Measurements from ENCODE around the gene PTPN14.

PTPN14 gene

GRCh38 chr1:214569357-214570004 is 18.1 kb upstream of the PTPN14 start:
- H3K27me3 ChIP-seq (replicated peaks; ENCODE audit: control insufficient read depth, insufficient read depth, low read length, poor library complexity, severe bottlenecking) = peaks cover 3% of the 10 kb centered on the region
- no peaks in the 10 kb centered on the region for H3K36me3 ChIP-seq (ENCODE audit: control insufficient read depth, insufficient read depth, low read length)
- H3K4me1 ChIP-seq (ENCODE audit: control insufficient read depth, insufficient read depth, low read length, poor library complexity, severe bottlenecking) = no peaks in the 10 kb centered on the region
- DNase-seq = no peak
- no peaks in the 10 kb centered on the region for H3K9me3 ChIP-seq (ENCODE audit: control insufficient read depth, low read length)
- H3K27ac ChIP-seq (ENCODE audit: insufficient read depth, low read length, poor library complexity, severe bottlenecking) = no peak overlapping the region
- H3K4me3 ChIP-seq (ENCODE audit: insufficient read depth, low read depth, low read length, poor library complexity, severe bottlenecking) = no peak overlapping the region

DNA sequence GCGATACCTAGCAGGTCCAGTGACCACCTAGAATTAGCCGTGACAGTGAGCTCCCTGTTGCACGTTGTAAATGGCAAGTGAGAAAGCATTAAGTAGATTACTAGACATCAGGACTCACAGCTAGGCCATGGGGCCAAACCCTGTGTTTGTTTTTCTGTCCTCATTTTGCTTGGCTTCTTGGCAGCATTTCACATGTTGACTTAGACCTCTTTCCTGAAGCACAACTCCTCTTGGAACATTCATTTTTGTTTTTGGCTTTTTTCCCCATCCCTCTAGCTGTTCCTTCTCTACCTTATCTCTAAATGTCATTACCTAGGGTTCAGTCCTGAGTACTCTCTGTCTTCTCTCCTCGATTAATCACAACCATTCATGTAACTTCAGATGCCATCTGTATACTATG is 16.9 kb upstream of the PTPN14 start:
- no peak overlapping the region for H3K4me3 ChIP-seq (ENCODE audit: insufficient read depth, low read depth, low read length, poor library complexity, severe bottlenecking)
- DNase-seq = no peak

GRCh38 chr1:214567481-214567980 is 16.1 kb upstream of the PTPN14 start:
- Histone ChIP-seq H3K4me3 (ENCODE audit: insufficient read depth, low read depth, low read length, poor library complexity, severe bottlenecking) (no peak overlapping the region), H3K27me3 (replicated peaks; ENCODE audit: control insufficient read depth, insufficient read depth, low read length, poor library complexity, severe bottlenecking) (no peaks in the 10 kb centered on the region), H3K36me3 (ENCODE audit: control insufficient read depth, insufficient read depth, low read length) (no peaks in the 10 kb centered on the region), H3K27ac (ENCODE audit: insufficient read depth, low read length, poor library complexity, severe bottlenecking) (no peak overlapping the region), H3K9me3 (ENCODE audit: control insufficient read depth, low read length) (no peaks in the 10 kb centered on the region), H3K4me1 (ENCODE audit: control insufficient read depth, insufficient read depth, low read length, poor library complexity, severe bottlenecking) (no peaks in the 10 kb centered on the region)
- no peak for DNase-seq

More for the DNA sequence above, 16.9 kb upstream of the PTPN14 start:
- Histone ChIP-seq H3K9me3 (ENCODE audit: control insufficient read depth, low read length) (no peaks in the 10 kb centered on the region), H3K27me3 (replicated peaks; ENCODE audit: control insufficient read depth, insufficient read depth, low read length, poor library complexity, severe bottlenecking) (no peaks in the 10 kb centered on the region), H3K27ac (ENCODE audit: insufficient read depth, low read length, poor library complexity, severe bottlenecking) (no peak overlapping the region), H3K4me1 (ENCODE audit: control insufficient read depth, insufficient read depth, low read length, poor library complexity, severe bottlenecking) (no peaks in the 10 kb centered on the region), H3K36me3 (ENCODE audit: control insufficient read depth, insufficient read depth, low read length) (no peaks in the 10 kb centered on the region)

DNA sequence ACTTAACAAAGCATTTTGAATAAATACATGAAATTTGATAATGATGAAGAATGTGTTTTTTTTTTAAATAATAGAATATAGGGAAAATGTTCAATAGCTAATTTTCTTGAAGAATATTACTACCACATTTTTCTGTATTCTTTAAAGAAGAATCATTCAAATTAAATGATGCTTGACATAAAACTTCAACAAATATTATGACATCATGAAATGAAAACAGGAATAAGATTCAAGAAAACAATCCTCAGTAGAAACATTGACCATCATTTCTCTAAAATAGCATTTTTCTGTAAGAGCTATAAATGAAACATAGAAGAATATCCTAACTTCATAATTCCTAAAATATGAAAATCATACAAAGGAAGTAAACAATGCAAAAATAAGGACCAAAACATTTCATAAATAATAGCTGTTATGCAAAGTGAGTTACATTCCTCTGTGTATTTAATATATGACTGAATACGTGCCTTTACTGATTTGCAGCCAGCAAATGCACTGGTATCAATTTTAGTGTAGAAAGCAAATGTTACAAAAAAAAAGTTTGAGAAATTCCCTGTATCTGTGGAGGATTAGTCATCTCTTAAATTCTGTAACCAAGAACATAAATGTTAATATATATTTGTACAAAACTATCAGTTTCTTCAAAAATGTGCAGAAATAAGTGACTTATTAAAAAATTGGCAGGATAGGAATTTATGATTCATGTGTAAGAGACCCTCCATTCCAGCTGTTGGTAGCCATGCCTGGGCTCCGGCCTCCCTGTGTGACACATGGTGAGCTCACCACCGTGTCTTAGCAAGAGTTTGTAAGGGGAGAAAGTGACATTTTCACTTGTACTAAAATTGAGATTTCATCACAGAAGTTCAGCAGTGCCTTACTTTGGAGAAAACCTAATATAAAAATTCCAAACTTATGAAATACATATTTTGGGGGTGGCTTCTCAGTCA is 15.0 kb upstream of the PTPN14 start:
- Histone ChIP-seq H3K9me3 (ENCODE audit: control insufficient read depth, low read length) (no peaks in the 10 kb centered on the region), H3K27me3 (replicated peaks; ENCODE audit: control insufficient read depth, insufficient read depth, low read length, poor library complexity, severe bottlenecking) (no peaks in the 10 kb centered on the region), H3K36me3 (ENCODE audit: control insufficient read depth, insufficient read depth, low read length) (no peaks in the 10 kb centered on the region), H3K4me1 (ENCODE audit: control insufficient read depth, insufficient read depth, low read length, poor library complexity, severe bottlenecking) (no peaks in the 10 kb centered on the region), H3K4me3 (ENCODE audit: insufficient read depth, low read depth, low read length, poor library complexity, severe bottlenecking) (no peak overlapping the region), H3K27ac (ENCODE audit: insufficient read depth, low read length, poor library complexity, severe bottlenecking) (no peak overlapping the region)
- no peak for DNase-seq

DNA sequence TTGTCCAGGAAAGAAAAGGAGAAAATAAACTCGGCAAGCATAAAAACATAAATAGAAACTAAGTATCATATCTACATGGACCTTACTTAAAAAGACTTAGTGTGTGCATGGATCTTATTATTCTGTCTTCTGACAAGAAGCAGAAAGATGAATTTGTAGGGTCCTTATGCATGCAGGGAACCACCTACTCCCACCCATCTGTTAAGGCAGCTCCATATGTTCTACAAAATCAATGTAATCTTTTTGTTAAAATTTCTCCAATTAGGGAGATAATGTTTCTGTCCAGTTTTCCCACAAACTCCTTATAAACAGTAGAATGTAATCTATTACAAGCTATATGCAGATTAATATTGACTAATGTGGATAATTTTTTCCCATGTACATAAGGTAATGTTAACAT is 13.9 kb upstream of the PTPN14 start:
- H3K36me3 ChIP-seq (ENCODE audit: control insufficient read depth, insufficient read depth, low read length) = no peaks in the 10 kb centered on the region
- no peaks in the 10 kb centered on the region for H3K4me1 ChIP-seq (ENCODE audit: control insufficient read depth, insufficient read depth, low read length, poor library complexity, severe bottlenecking)
- DNase-seq = no peak
- no peaks in the 10 kb centered on the region for H3K9me3 ChIP-seq (ENCODE audit: control insufficient read depth, low read length)
- no peak overlapping the region for H3K27ac ChIP-seq (ENCODE audit: insufficient read depth, low read length, poor library complexity, severe bottlenecking)
- no peaks in the 10 kb centered on the region for H3K27me3 ChIP-seq (replicated peaks; ENCODE audit: control insufficient read depth, insufficient read depth, low read length, poor library complexity, severe bottlenecking)
- no peak overlapping the region for H3K4me3 ChIP-seq (ENCODE audit: insufficient read depth, low read depth, low read length, poor library complexity, severe bottlenecking)

- no peaks in the 10 kb centered on the region for H3K36me3 ChIP-seq (ENCODE audit: control insufficient read depth, insufficient read depth, low read length)
- no peaks in the 10 kb centered on the region for H3K9me3 ChIP-seq (ENCODE audit: control insufficient read depth, low read length)
- no peak overlapping the region for H3K4me3 ChIP-seq (ENCODE audit: insufficient read depth, low read depth, low read length, poor library complexity, severe bottlenecking)
- no peak overlapping the region for H3K27ac ChIP-seq (ENCODE audit: insufficient read depth, low read length, poor library complexity, severe bottlenecking)
- DNase-seq = no peak
- no peaks in the 10 kb centered on the region for H3K4me1 ChIP-seq (ENCODE audit: control insufficient read depth, insufficient read depth, low read length, poor library complexity, severe bottlenecking)
- H3K27me3 ChIP-seq (replicated peaks; ENCODE audit: control insufficient read depth, insufficient read depth, low read length, poor library complexity, severe bottlenecking) = no peaks in the 10 kb centered on the region
Observed at GRCh38 chr1:214563881-214564280, 12.5 kb upstream of the PTPN14 start.

- no peak overlapping the region for H3K27ac ChIP-seq (ENCODE audit: insufficient read depth, low read length, poor library complexity, severe bottlenecking)
- no peak overlapping the region for H3K4me3 ChIP-seq (ENCODE audit: insufficient read depth, low read depth, low read length, poor library complexity, severe bottlenecking)
- H3K4me1 ChIP-seq (ENCODE audit: control insufficient read depth, insufficient read depth, low read length, poor library complexity, severe bottlenecking) = no peaks in the 10 kb centered on the region
- DNase-seq = no peak
- H3K27me3 ChIP-seq (replicated peaks; ENCODE audit: control insufficient read depth, insufficient read depth, low read length, poor library complexity, severe bottlenecking) = no peaks in the 10 kb centered on the region
- no peaks in the 10 kb centered on the region for H3K36me3 ChIP-seq (ENCODE audit: control insufficient read depth, insufficient read depth, low read length)
- no peaks in the 10 kb centered on the region for H3K9me3 ChIP-seq (ENCODE audit: control insufficient read depth, low read length)
Observed at GRCh38 chr1:214557952-214558735, 6.7 kb upstream of the PTPN14 start.

- peaks cover 7% of the 10 kb centered on the region for H3K4me1 ChIP-seq (ENCODE audit: control insufficient read depth, insufficient read depth, low read length, poor library complexity, severe bottlenecking)
- no peak overlapping the region for H3K4me3 ChIP-seq (ENCODE audit: insufficient read depth, low read depth, low read length, poor library complexity, severe bottlenecking)
- H3K27me3 ChIP-seq (replicated peaks; ENCODE audit: control insufficient read depth, insufficient read depth, low read length, poor library complexity, severe bottlenecking) = peaks cover 20% of the 10 kb centered on the region
- no peaks in the 10 kb centered on the region for H3K36me3 ChIP-seq (ENCODE audit: control insufficient read depth, insufficient read depth, low read length)
- H3K27ac ChIP-seq (ENCODE audit: insufficient read depth, low read length, poor library complexity, severe bottlenecking) = no peak overlapping the region
- DNase-seq = no peak
- H3K9me3 ChIP-seq (ENCODE audit: control insufficient read depth, low read length) = no peaks in the 10 kb centered on the region
Observed at GRCh38 chr1:214553142-214553710, 1.8 kb upstream of the PTPN14 start.

- Histone ChIP-seq H3K9me3 (ENCODE audit: control insufficient read depth, low read length) (no peaks in the 10 kb centered on the region), H3K4me1 (ENCODE audit: control insufficient read depth, insufficient read depth, low read length, poor library complexity, severe bottlenecking) (peaks cover 7% of the 10 kb centered on the region), H3K4me3 (ENCODE audit: insufficient read depth, low read depth, low read length, poor library complexity, severe bottlenecking) (no peak overlapping the region), H3K27ac (ENCODE audit: insufficient read depth, low read length, poor library complexity, severe bottlenecking) (no peak overlapping the region), H3K27me3 (replicated peaks; ENCODE audit: control insufficient read depth, insufficient read depth, low read length, poor library complexity, severe bottlenecking) (peaks cover 20% of the 10 kb centered on the region), H3K36me3 (ENCODE audit: control insufficient read depth, insufficient read depth, low read length) (no peaks in the 10 kb centered on the region)
- no peak for DNase-seq
Observed at GRCh38 chr1:214552174-214552608, 789 bp upstream of the PTPN14 start.

All from effector memory CD4-positive, alpha-beta T cell (primary cell).